HG03457 (cell line): Measurements from ENCODE around the gene TBC1D14.

Experiments
- ATAC-seq: cut with Tn5 transposase; IDR thresholded peaks from one replicate; pipeline ENCODE4 v1.9.1; 2021; ENCODE audit warnings: moderate number of reproducible peaks; ENCODE audit not compliant: unreplicated experiment

TBC1D14 gene

DNA sequence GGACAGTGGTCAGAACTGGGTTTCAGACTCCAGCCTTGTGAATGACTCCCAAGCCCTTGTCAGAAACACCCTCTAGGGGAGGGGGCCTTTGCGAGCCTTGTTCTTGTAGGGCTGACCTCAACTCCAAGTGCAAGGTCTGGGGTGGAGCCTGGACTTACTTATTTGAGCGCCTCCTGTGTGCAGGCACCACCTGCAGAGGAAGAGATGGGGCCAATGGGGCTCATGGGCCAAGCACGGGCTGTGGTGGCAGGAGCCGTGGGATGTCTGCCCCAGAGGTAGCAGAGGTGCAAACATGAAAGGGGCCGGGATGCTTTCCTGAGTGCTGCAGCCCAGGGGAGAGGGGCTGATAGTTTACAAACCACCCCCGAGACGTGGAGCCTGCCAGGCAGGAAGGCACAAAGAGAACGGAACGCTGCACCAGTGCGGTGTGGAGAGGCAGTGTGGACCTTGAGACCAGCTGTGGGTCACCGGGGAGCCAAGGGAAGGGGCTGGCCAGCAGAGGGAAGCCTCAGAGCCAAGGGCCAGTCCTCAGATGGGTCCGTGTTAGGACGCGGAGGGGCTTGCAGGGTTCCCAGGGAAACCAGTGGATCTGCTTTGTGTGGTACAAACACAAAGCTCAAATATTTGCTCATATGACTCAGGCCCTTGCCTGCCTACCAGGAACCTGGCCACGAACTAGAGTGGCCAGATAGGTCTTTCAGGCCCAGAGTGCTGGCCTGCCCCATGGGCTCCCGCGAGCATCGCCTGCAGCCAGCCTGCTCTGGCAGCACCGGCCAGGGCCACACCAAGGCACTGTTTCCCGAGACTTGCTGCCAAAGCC lies 124.8 kb downstream of the TBC1D14 start:
- ATAC-seq = no peak

DNA sequence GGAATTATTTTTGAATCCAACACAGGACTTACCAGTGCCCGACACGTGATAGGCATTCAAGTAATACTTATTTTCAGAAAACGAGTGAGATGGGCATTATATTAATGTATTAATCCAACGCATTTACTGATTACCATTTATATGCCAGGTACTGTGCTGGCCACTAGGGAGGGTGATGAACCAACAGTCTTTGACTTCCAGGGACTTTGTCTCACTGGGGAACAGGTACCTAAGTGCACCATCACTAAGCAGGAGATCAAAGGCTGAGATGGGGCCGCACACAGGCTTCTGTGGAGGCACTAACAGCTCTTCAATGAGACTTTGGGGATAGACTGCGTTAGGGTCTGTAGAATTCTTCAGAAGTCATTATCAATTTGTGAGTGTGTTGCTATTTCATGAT lies 127.8 kb downstream of the TBC1D14 start:
- ATAC-seq = no peak

DNA sequence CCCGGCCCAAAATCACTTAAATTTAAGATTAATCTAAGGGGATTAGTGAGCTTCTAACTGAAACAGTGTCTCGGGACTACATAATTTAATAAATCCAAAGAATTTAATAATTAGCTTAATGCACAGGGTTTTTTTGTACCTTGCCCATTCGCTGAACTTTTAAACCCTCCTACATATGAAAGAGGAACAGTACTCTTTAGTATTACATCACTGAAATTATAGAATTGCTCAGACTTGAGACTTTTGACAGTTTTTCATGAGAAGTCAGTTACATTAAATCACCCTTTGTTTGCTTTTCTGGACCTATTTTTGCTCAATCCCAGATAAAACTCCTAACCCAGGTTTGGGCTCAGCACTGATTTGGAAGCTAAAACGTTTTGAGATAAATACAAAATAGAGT lies 131.1 kb downstream of the TBC1D14 start:
- no peak for ATAC-seq

DNA sequence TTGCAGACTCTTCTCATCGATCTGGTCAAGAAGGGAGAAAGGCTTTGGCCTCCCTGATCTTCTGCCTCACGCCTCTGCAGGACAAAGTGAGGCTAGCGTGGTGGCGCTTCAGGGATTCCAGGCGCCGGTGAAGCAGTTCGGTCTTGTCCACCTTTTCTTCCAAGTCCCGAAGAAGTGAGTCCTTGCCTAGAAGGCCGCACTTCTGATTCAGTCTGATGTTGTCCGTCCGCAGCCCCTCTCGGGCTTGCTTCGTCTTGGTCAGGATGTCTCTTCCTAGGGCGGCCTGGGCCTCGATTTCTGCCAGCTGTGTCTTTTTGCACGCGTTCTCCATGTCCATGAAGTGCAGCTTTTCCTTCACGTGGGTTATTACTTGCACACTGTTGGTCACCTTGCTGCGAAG lies 131.6 kb downstream of the TBC1D14 start:
- ATAC-seq = no peak

DNA sequence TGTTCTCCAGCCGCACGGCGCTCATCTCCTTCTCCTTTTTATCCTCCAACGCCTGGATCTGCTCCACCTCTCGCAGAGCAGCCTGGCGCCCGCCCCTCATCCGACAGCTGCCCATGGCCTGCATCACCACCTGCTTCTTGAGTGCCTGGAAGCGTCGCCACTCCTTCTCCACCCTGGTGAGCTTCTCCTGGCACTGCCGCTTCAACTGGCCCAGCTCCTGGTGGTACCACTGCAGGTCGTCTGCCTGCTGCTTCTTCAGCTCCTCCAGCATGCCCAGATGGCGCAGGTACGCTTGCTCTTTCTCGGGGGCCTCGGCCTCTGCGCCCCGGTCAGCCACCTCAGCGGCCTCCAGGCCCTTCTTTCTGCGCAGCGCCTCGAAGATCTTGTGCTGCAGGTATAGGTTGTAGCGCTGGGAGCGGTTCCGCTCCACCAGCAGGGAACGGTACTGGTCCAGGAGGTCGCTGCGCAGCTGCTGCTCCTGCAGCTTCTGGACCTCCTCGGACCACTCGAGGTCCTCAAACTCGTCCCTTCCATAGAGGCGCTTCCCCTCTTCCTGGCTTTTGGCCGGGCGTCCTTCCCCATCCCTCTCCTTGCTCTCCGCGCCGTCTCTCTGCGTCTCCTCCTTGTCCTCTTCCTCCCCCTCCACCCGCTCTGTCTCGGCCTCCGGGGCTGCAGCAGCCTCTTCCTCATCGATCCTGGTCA lies 132.3 kb downstream of the TBC1D14 start:
- no peak for ATAC-seq

DNA sequence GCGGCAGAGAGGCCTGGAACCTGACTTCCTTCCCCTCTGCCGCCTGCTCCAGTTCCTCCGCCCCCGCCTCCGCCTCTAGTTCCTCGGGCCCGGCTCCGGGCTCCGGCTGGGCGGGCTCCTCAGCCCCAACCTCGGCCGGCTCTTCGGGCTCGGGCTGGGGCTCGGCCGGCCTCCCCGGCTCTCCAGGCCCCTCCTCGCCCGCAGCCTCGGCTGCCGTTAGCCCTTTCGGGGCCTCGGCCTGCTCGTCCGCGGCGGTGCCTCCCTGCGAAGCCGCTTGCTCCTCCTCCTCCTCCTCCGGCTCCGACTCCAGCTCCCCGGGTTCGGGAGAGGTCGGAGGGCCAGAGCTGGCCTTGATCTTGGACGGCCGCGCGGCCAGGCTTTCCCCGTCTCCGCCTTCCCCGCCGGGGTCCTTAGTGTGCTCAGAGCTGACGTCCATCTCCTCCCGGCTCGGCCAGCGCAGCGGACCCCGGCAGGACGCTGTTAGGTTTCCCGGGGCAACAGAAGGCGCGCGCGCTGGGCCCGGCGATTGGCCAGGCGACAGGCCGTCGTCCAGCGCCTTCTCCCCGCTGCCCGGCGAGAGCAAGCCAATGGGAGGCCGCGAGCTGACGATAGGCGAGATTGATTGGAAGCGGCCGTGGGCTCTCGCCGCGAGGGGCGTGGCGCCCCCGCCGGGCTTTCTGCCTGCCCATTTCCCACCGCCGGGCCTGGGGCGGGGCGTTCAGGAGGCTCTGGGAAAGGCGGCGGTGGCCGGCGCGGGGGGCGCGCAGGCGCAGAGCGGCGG lies 133.1 kb downstream of the TBC1D14 start:
- peak; percentile 75 for ATAC-seq

DNA sequence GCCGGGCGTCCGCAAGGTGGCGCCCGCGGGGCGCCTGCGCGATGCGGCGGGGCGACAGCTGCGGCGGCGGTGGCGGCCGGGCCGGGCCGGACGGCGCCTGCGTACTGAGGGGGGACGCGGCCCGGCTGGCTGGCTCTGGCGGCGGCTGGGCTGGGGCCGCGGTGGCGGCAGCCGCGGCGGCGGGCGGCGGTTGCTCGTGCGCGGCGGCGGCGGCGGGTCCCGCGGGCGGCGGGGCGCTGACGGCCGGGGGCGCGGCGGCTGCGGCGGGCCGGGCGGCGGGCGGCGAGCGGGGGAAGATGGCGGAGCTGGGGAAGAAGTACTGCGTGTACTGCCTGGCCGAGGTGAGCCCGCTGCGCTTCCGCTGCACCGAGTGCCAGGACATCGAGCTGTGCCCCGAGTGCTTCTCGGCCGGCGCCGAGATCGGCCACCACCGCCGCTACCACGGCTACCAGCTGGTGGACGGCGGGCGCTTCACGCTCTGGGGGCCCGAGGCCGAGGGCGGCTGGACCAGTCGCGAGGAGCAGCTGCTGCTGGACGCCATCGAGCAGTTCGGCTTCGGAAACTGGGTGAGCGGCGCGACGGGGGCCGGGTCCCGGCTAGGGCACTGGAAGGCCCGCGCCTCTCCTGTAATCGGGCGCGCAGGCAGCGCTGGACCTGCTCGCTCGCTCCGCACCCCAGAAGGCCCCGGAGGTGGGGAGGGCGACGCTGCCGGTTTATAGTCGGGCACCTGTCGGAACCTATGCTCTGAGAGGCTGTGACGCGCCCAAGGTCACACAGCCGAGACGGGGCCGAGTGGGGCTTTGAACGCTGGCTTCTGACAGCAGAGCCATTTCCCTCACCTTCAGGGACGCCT lies 133.9 kb downstream of the TBC1D14 start, which contains the start of gene TADA2B:
Gene TADA2B (plus strand): TSS at position 89 of the 853 bp plus-strand sequence. CDS start 208 bp downstream, at position 297.
- ATAC-seq = peak; percentile 14

DNA sequence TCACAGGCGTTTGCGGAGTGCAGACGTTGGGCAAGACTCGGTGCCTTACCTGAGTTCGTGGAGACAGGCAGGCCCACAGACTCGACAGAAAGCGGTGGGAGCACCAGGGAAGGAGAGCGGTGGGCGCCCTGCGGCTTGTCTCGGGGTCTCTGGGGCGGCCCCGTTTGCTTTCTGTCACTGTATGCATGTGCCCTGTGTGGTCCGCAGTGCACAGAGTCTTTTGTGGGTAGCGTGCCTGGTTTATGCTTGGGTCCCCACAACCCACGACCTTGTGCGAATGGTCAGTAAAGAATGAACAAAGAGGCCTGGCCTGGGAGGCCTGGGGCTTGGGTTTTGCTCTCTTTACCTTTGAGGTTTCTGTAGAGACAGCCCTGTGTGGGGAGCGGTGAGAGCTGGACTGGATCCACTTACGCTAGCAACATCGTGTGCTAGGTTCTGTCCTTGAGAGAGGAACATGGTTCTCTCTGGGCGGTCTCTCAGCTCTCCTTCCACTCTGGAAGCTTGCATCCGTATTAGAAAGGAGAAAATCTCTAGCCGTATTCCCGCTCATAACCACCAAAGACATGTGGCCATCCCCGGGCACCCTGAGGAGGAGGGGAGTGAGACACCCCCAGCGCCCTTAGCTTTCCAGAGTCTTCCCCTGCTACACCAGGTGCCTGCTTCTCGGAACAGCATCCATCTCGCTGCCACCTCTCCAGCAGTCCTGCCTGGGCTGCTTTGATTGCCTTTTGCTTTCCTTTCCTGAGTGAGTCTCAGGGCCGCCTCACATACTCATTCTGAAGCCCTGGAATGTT lies 134.7 kb downstream of the TBC1D14 start:
- ATAC-seq = no peak

DNA sequence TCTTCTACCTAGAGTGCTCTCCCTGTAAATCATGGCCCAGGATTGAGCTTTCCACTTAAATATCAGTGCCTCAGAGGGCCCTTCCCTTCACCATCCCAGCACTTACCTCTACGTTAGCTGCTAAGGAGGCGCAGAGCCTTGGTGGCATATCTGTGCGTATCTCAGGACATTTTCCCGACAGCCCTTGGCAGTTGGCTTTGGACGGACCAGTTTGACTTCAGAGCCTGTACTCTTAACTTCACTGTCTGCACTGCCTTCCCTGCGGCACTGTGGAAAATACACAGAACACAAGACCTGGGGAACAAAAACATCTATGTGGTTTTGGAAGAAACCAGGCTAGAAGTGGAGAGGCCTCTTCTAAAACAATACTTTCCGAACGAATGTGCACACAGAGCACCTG lies 135.9 kb downstream of the TBC1D14 start:
- ATAC-seq = no peak

DNA sequence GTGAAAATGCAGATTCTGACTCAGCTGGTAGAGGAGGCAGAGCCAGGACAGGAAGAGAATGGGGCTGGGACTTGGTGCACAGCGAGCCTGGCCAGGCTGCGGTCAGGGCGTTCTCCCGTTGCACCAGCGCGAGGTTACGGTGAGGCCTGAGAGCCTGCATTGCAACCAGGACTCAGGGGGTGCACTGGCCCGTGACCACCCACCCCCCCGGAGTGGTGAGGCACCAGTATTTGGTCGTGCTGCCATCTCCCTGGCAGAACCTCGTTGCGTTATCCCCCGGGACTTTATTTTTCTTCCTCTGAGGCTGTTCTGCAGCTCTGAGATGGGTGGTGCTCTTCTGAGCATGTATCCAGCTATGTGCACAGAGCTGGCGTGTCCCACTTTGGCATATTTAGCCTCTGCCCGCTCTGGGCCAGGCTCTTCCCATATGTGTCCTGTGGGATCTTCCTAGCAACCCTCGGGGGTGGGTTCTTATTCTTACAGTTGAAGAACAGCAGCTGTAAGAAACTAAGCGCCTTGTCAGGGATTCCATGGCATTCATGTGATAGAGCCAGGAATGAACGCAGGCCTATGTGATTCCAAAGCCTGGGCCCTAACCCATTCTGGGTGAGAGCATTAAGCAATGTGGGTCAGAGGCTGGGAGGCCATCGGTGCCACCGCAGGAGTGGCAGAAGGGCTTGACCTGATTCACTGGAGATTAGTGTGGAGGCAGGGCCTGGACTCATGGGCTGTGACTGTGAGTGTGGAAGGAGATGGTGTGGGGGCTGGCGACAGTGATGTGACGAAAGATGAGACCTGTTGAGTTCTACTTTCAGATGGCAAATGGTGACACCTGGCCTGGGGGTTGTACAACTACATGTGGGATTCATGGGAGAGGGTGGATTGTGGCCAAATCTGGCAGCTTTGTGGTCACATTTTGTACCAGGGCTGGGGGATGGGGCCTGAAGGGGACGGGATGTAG lies 136.6 kb downstream of the TBC1D14 start:
- no peak for ATAC-seq

DNA sequence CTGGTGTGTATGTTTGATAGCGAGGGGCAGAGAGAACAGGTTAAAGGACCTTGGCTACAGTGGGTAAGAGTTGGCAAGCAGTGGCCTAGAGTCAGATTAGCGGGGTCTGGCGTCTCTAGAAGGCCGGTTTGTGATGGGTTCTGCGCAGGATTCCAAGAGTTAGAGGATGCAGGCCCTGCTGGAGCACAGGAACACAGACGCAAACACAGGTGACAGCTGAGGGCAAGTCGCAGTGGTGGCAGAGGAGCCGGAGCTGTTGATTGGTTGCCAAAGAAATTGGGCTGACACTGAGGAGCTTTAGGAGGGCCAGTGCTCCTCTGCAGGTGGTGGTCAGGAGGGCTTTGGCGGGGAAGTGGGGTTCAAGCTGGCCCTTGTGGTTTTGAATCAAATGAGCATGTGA lies 137.3 kb downstream of the TBC1D14 start:
- no peak for ATAC-seq

DNA sequence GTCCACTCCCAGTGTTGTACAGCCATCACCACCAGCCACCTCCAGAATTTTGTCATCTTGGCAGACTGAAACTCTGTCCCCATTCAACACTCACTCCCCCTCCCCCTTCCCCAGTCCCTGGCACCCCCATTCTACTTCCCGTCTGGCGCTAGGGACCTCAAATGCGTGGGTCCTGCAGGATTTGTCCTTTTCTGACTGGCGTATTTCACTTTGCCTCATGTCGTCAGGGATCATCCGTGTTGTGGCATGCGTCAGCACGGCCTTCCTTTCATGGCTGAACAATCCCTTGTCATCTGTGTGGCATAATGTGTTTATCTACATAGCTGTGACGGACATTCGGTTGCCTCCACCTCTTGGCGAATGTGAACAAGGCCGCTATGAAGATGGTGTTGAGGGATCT lies 139.0 kb downstream of the TBC1D14 start:
- ATAC-seq = no peak

DNA sequence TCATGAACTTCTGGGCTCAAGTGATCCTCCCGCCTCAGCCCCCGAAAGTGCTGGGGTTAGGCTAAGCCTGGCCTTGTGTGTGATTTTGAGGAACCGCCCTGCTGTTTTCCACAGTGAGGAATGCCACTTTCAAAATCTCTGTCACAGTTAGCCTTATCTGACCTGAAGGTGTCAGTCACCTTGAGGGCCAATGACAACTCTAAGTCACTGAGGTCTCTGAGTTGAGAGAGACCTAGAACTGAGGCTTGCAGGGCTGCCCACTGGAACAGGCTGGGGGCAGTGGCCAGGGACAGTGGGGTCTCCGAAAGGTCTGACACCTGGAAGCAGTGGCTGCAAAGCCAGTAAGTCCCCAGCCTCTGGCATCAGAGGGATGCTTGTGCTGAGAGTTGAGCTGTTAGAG lies 139.7 kb downstream of the TBC1D14 start:
- ATAC-seq = no peak

DNA sequence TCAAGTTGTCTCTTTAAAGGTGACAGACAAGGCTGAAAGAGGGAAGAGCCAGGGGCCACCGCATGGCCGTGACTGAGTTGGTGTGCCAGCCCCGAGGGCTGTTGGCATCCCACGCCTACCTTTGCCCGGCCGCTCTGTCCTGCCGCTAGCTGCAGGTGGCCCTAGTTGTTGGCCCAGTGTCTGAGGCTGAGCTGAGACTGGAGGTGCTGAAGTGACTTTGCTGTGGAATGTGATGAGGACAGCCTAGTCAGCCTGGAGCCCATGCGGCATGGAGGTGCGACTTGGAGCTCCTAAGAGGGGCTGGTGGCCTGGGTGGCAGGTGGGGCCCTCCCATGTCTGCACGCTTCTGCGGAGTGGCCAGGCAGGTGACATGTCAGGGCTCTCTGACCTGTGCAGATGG lies 140.1 kb downstream of the TBC1D14 start:
- no peak for ATAC-seq

DNA sequence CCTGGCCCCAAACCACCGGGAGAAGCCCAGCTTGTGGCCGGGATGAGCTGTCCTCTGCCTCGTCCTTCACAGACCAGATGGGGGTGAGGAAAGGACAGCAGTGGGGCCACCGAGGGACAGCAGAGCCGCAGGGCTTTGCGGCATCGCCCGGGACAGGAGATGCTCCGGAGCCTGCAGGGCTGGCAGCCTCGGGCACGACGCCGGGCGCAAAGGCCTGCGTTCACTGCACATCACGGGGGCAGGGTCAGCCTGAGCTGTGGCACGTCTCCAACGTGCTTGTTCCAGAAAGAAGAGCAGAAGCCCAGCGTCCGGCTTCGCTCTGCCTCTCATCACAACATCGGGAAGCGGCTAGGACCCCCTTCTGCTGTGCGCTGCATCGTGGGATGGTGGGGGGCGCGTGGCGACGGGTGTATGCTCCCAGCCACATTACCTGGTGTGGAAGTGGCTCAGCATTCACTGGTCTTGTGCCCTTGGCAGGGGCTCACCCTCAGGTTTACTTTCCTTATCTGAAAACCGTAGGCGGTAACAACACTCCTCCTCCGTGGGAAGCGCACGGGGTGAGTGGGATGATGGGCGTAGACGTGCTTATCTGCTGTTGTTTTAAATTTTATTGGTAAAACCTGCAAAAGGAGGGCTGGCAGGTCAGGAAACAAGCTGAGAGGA lies 141.0 kb downstream of the TBC1D14 start:
- ATAC-seq = no peak

DNA sequence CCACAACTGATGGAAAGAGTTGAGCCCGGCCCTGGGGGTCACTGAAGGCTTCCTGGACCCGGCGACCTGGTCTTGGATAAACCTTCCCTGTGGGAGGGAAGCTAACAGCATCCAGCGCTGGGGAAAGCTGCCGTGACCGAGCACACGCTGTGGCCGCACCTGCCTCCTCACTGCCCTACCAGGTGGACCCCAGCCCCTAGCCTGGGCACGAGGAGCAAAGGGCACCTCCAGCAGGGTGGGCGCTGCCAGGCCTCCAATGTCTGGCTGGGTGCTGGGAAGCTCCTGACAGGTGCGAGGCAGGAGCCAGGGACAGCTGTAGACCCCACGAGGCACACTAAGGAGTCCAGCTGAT lies 141.5 kb downstream of the TBC1D14 start:
- no peak for ATAC-seq

DNA sequence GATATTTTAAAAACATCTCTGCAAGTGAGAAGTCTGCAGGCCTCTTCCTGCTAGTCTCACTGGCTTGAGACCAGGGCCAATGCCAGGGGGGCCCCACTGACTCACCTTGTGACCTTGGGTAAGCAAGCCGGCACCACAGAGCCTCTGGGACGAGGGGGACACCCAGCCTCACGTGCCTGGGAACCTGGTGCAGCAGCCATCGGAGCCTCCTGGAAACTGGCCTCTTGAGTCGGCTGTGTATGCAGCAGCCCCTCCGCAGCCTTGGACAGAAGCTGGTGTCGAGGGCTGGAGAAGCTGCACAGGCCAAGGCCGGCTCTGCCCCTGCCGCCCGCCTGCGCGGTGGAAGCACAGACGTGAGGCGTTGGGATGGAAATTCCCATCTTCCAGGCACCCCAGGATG lies 142.3 kb downstream of the TBC1D14 start:
- no peak for ATAC-seq

DNA sequence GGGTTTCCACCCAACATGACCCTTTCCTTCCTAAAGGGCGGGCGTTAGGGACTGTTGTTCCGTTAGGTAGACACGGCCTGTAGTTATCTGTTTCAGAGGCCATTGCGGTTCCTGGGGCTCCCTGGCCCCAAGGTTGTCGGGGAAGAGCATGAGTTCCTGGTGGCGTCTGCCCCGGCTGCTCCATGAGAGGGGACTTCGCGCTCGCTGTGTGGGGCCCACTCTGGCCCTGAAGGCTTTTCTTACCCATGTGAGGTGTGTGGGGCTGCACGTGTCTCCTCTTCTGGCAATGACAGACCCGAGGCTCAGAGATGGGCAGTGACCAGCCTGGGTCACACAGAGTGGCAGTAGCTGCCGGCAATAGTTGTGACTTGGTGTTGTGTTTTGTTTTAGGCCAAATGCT lies 142.7 kb downstream of the TBC1D14 start:
- ATAC-seq = no peak
